Thyroid gland (tissue), 4 donors: ENCODE measurements around the gene GNGT1.

ENCODE experiments used
- CTCF ChIP-seq, 6 experiments: fragments of 200-600 bp in 3 of 6; fragments of 450-650 bp in 3 of 6; sonication (generic) in 3 of 6; IDR thresholded peaks; one replicate each; pipeline ENCODE4 v1.5.1; 2016 to 2019; ENCODE audit warnings: antibody characterized with exemption in 6 of 6, mild to moderate bottlenecking in 2 of 6, inconsistent platforms in 1 of 6, moderate library complexity in 1 of 6
- POLR2A ChIP-seq, 2 donors: fragments of 450-650 bp; IDR thresholded peaks; one replicate each; pipeline ENCODE4 v1.6.1; 2017; ENCODE audit warnings: antibody characterized with exemption in 2 of 2, mild to moderate bottlenecking in 2 of 2, moderate library complexity in 1 of 2

- TF ChIP-seq CTCF (IDR thresholded peaks at IDR 0.05): no peak
- TF ChIP-seq POLR2A (IDR thresholded peaks at IDR 0.05): no peak
Observed at GRCh38 chr7:93937818-93938217, 31.5 kb downstream of the GNGT1 start.
